HG02642 (cell line): ENCODE results near the gene EFNA1.
A peak's percentile ranks its signal among the peaks of the same experiment; 100 is the strongest.

Experiments
- ATAC-seq: cut with Tn5 transposase; IDR thresholded peaks from one replicate; pipeline ENCODE4 v1.9.1; 2021; ENCODE audit warnings: mild to moderate bottlenecking; ENCODE audit not compliant: unreplicated experiment, poor library complexity

EFNA1 gene

GRCh38 chr1:155172732-155173477, 45.2 kb downstream of the EFNA1 start, which contains the start of gene KRTCAP2:
Gene KRTCAP2 (minus strand): TSS chr1:155173304. CDS start chr1:155173224, 80 bp downstream.
- ATAC-seq: peak; percentile 72

- peak; percentile 12 for ATAC-seq
Observed at GRCh38 chr1:155173478-155174323, 46.0 kb downstream of the EFNA1 start, which contains the start of gene TRIM46. Gene TRIM46 (plus strand): TSS chr1:155173849. CDS start chr1:155173967, 118 bp downstream.

GRCh38 chr1:155174324-155175280, 46.9 kb downstream of the EFNA1 start:
- ATAC-seq: no peak

- no peak for ATAC-seq
Observed at GRCh38 chr1:155175281-155175926, 47.7 kb downstream of the EFNA1 start.

GRCh38 chr1:155175927-155176371, 48.3 kb downstream of the EFNA1 start:
- no peak for ATAC-seq

- ATAC-seq: no peak
Observed at GRCh38 chr1:155176544-155177071, 48.9 kb downstream of the EFNA1 start.

GRCh38 chr1:155177192-155177917, 49.7 kb downstream of the EFNA1 start:
- ATAC-seq: no peak

- no peak for ATAC-seq
Observed at GRCh38 chr1:155177918-155178281, 50.2 kb downstream of the EFNA1 start.

- ATAC-seq: no peak
Observed at GRCh38 chr1:155178441-155179111, 50.9 kb downstream of the EFNA1 start.

GRCh38 chr1:155179112-155180031, 51.7 kb downstream of the EFNA1 start:
- no peak for ATAC-seq

GRCh38 chr1:155181371-155182051, 53.8 kb downstream of the EFNA1 start:
- no peak for ATAC-seq

- ATAC-seq: no peak
Observed at GRCh38 chr1:155182052-155182550, 54.4 kb downstream of the EFNA1 start.

GRCh38 chr1:155183775-155184221, 56.1 kb downstream of the EFNA1 start:
- ATAC-seq: no peak

- no peak for ATAC-seq
Observed at GRCh38 chr1:155184351-155184811, 56.7 kb downstream of the EFNA1 start.
